Activated CD8-positive, alpha-beta memory T cell treated with anti-CD3 and anti-CD28 coated beads for 1 hour (primary cell): ENCODE measurements around the gene ADCY1.

Experiments
- DNase-seq, 2 donors: peaks; one replicate each; pipeline ENCODE4 v3.0.0-alpha.2; 2020; ENCODE audit warnings: low read depth in 1 of 2; ENCODE audit errors: extremely low read depth in 1 of 2

The ADCY1 gene

GRCh38 chr7:45689011-45689796 lies 115.0 kb downstream of the ADCY1 start:
- no peak for DNase-seq

DNA sequence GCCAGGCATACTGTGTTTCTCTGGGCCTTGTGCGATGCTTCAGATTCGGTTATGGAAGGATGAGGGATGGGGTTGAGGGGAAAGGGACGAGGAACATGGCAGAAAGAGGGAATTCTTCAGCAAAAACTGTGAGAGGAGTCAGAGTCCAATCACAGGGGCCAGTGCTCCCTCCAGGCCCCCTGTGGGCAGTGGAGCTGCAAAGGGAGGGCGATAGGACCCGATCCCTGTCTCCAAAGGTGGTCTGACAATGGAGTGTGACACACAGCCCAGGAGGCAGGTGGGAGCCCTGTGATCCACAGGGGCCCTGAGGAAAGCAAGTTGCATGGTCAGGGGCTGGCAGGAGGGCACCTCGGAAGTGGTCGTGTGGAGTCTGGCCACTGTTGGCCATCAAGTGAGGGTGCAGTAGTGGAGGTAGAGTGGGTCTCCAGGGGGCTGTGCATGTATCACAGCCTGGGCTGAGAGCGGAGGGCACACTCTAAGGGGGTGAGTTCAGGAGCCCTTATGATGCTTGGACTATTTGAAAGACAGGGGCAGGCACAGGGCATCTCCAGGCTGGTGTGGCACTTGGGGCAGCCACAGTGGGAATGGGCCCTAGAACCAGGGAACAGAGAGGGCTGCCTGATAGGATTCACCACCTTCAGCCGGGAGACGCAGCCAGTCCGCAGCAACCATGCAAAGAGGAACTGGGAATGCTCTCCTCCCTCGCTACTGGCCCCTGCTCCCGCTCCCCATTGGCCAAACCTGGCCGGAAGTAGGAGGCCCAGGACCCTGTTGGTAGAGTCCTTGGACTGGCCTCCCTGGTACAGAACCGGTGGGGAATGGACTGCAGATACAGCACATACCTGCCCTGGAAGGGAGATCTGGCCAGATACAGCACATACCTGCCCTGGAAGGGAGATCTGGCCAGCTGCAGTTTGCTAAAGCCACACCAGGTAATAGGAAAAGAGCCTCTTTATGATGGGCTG lies 115.9 kb downstream of the ADCY1 start:
- DNase-seq = no peak

DNA sequence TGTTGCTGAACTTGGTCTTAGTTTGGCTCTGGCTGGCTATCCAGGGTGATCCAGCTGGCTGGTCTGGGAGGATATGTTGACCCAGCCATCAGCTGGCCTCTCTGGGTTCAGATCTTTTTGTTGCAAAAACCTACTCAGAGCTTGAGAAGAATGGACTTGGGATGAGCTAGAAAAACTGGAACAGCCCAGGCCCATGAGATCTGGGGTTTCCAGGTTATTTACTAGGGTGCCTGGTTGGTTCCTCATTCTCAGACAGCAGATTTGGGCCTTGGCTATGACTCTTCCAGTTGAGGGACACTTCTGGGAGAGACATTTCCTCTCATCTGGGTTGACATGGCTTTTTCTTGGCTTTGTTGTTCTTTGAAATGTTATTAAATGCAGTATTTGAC lies 116.6 kb downstream of the ADCY1 start:
- DNase-seq = no peak

GRCh38 chr7:45691155-45691656 lies 117.0 kb downstream of the ADCY1 start:
- DNase-seq = no peak

GRCh38 chr7:45692031-45692430 lies 117.9 kb downstream of the ADCY1 start:
- DNase-seq = no peak

DNA sequence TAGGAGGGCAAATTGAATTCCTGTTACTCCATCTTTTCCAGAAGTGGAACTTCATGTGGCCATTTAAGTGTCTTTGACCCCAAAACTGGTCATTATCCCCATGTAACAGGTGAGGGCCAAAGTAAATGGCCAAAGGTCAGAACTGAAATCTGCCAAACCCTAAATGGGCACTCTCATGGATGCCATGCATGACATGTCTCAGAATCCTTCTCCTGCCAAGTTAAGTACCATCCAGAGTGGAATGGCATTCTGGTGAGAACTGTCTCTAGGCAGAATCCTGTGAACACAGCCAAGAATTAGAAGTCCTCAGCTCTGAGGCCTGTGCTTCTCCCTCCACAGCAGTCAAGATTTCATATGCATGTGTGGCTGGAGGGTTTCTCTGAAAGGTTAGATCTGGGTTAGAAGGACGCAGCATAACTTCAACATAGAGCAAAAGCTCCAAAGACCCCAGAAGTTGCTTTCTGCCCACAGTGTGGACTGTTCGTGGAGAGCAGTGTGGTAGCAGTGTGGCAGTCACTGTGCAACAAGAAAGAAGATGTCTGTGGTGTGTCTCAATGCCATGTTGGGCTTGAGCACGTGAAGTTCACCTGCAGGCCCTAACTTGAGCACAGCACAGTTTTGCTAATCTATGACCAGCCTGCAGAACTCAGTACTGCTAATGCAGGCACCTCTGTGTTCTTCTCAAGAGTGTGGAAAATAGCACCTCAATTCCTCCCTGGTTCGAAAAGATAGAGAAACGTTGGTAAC lies 121.3 kb downstream of the ADCY1 start:
- no peak for DNase-seq

GRCh38 chr7:45696476-45696875 lies 122.3 kb downstream of the ADCY1 start:
- no peak for DNase-seq

- DNase-seq = no peak
Measured at GRCh38 chr7:45697576-45698136, 123.5 kb downstream of the ADCY1 start.

DNA sequence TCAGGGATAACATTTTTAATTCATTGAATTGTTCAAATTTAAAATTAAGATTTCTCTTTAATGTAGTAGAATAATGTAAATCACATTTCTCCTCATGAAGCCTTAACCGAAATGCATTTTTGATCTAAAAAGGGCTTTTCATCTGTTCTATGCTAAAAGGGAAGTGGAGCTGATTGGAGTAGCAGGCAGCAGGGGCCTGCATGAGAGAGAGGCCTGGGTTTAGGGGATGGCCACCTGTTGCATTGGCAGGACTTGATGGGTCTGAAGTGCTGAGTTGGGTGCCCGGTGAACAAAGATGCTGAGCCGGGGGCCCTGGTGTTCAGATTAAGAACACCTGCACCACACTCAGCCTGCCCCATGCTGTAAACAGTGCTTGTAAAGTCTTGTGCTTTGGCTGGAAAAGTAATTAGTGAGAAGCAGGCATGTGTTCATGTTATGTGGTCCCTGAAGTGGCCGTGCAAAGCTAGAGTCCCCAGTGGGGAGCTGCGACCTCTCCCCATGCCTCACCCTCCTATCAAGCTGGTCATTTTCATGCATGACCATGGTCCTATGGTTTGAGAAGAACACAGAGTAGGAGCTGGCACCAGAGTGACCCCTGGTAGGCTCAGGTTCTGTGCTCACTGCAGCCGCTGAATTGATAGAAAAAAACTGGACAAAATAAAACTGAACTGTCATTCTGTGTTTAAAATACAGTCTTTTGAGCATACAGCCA lies 124.3 kb downstream of the ADCY1 start:
- DNase-seq = no peak

GRCh38 chr7:45699015-45699309 lies 124.8 kb downstream of the ADCY1 start:
- DNase-seq = no peak

DNA sequence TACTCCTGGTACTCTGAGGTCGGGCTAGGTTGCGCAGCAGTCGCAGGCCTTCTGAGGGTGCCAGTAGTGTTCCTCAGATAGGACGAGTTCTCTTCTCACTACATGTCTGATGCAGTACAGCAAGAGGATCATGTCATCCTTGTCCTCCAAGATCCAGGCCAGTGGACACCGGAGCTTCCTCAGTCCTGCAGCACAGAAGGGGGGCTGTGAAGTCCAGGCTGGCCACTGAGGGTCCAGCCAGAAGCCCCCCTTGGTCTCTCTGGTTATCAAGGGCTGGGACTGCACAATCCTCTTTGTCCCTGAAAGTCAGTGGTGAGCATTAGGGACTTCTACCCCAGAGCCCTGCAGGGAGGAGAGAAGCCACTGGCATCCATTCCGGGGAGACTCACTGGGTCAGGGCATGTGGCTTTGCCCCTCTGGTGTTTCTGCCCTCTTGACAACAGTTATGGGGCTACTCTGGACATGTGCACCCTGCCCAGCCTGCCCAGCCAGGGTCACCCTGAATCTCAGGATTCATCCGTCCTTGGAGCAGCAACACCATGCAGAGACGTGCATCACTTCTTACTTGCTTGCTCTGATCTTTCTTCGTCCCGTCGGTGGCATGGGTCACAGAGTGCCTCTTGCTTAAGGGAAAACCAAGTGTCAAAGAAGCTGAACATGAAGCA lies 125.7 kb downstream of the ADCY1 start:
- DNase-seq = no peak

GRCh38 chr7:45700556-45700955 lies 126.4 kb downstream of the ADCY1 start:
- no peak for DNase-seq

DNA sequence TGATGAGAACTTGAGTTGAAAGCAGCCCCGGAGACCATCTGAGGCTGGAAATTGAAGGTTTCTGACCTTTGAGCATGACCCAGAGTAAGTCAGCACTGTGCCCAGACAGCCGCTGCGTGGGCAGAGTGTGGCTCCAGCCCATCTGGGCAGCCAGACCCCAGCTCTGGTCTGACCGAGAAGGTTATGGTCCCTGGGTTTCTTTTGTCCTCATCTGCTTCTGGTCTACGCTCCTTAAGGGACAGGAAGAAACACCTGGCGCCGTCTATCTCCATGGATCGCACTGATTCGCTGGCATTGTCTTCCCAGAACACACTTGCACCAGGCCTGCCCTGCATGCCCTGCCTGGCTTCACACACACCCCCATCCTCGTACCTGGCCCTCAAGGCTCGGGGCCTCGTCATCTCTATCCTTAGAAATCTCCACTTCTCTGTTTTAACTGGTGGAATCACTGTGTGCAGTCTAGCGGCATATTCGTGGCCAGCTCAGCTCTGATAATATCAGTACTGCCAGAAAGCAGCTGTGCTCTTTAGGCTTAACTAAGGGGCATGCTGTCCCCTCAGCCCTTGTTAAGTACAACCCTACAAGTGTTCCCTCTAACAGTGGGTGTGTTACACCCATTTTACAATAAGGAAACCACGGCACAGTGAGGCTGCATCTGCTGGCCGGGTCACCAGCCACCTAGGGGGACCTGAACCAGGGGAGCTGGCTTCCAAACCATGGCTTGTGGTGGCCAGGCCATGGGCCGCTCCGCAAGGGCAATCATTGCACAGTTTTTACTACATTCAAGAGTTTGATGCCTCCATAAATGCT lies 127.7 kb downstream of the ADCY1 start:
- DNase-seq = no peak

DNA sequence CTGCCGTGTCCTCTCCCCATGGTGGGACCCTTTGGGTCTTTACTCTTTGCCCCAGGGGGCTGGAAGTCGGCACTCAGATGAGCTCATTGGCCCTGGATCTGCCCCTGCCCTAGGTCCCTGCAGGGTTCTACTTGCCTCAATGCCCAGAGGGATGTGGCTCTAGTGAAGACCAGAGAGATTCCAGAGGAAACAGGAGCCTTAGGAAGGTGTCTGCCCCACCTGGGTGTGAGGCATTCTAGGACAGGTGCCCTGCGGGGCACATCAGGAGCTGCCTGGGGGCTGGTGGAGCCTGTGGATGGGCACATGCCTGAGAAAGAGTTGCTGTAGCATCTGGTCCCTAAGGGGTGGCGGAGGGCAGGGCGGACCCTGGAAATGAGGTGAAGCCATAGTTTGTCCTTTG lies 128.6 kb downstream of the ADCY1 start:
- no peak for DNase-seq

DNA sequence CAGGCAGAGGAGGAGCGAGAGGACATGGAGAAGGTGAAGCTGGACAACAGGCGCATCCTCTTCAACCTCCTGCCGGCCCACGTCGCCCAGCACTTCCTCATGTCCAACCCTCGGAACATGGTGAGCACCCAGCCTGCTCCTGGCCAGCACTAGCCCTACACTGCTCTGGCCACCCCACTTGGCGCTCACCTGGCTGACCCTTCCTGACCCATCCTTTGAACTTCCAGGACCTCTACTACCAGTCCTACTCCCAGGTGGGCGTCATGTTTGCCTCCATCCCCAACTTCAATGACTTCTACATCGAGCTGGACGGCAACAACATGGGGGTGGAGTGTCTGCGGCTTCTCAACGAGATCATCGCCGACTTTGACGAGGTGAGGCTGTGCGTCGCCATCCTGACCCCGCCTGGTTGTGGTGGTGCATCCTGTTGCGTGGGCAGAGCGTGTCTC lies 129.2 kb downstream of the ADCY1 start:
- no peak for DNase-seq

- DNase-seq = no peak
Measured at GRCh38 chr7:45703911-45704682, 129.9 kb downstream of the ADCY1 start.

GRCh38 chr7:45704683-45705016 lies 130.5 kb downstream of the ADCY1 start:
- no peak for DNase-seq
